Endothelial cell of umbilical vein (primary cell): ENCODE measurements around the gene PTPRO. TPM values are rescaled to one million over a fixed set of nuclear protein-coding genes. Genes with fewer than 3 reads are reported as not detected.

Experiments
- BruUV-seq: library from RNA; stranded (reverse); fragments of 400-500 nt; replicated peaks from 2 replicates; lab custom pipeline; 2021; lab: Mats Ljungman, UMichigan
- CTCF ChIA-PET: fragments of 300-600, 350-600 bp; sonication (Branson Sonifier 250); formaldehyde crosslinking; loops from one replicate; lab custom pipeline; 2021; ENCODE audit warnings: antibody characterized with exemption, inconsistent platforms; lab: Charles Lee
- POLR2A ChIA-PET: fragments of 300-600, 350-600 bp; sonication (Branson Sonifier 250); formaldehyde crosslinking; loops from one replicate; lab custom pipeline; 2021; ENCODE audit warnings: antibody characterized with exemption, inconsistent platforms; lab: Charles Lee
- DNase-seq: peaks from one replicate; pipeline ENCODE4 v3.0.0-alpha.2; 2011; ENCODE audit warnings: low read depth, low spot score
- FAIRE-seq: peaks from 2 replicates; lab custom pipeline; 2011; peaks lifted over from hg19 to GRCh38; lab: Jason Lieb, UNC
- H2AFZ ChIP-seq: 2 replicates; pipeline ENCODE4 v1.6.0; 2012; ENCODE audit warnings: low read depth, low read length, control low read depth, inconsistent platforms
- H3K27ac ChIP-seq: 2 replicates; pipeline ENCODE4 v1.5.1; 2011; ENCODE audit warnings: low read depth, mild to moderate bottlenecking, control low read depth, low read length, moderate library complexity; ENCODE audit not compliant: insufficient read depth
- H3K27me3 ChIP-seq, 2 experiments: 2 replicates each; pipeline versions ENCODE4 v1.6.0 to v1.6.1; 2011; ENCODE audit warnings: low read length in 2 of 2, mixed read lengths in 1 of 2; ENCODE audit not compliant: control insufficient read depth in 2 of 2, insufficient read depth in 2 of 2
- H3K36me3 ChIP-seq, 2 experiments: 2 replicates in 1 of 2; 3 replicates in 1 of 2; pipeline ENCODE4 v1.5.1; 2011; ENCODE audit warnings: low read length in 2 of 2, mild to moderate bottlenecking in 1 of 2, moderate library complexity in 1 of 2; ENCODE audit not compliant: control insufficient read depth in 2 of 2, insufficient read depth in 2 of 2; ENCODE audit errors: extremely low read depth in 1 of 2
- H3K4me1 ChIP-seq: 3 replicates; pipeline ENCODE4 v1.5.1; 2011; ENCODE audit warnings: mild to moderate bottlenecking, low read length; ENCODE audit not compliant: control insufficient read depth, insufficient read depth; ENCODE audit errors: extremely low read depth
- H3K4me2 ChIP-seq: 2 replicates; pipeline ENCODE4 v1.6.1; 2011; ENCODE audit warnings: low read length, control low read depth, mixed read lengths; ENCODE audit not compliant: insufficient read depth
- H3K4me3 ChIP-seq, 3 experiments: fragments of 200-600 bp in 1 of 3; sonication (generic), shearing (Covaris generic) in 1 of 3; replicated peaks in 1 of 3; 2 replicates each; pipeline ENCODE4 v1.5.1; 2011 to 2016; ENCODE audit warnings: control low read depth in 3 of 3, low read length in 3 of 3, mild to moderate bottlenecking in 2 of 3, inconsistent platforms in 1 of 3, low read depth in 1 of 3, moderate library complexity in 1 of 3; ENCODE audit not compliant: insufficient read depth in 1 of 3
- H3K79me2 ChIP-seq: 2 replicates; pipeline ENCODE4 v1.6.0; 2012; ENCODE audit warnings: low read length, inconsistent platforms; ENCODE audit not compliant: control insufficient read depth, insufficient read depth
- H3K9ac ChIP-seq: replicated peaks from 2 replicates; pipeline ENCODE3; 2011; ENCODE audit warnings: low read length, control low read depth; ENCODE audit not compliant: insufficient read depth; ENCODE audit errors: extremely low read depth
- H3K9me1 ChIP-seq: replicated peaks from 3 replicates; pipeline ENCODE4 v1.6.0; 2011; ENCODE audit warnings: mild to moderate bottlenecking, low read length; ENCODE audit not compliant: control insufficient read depth, insufficient read depth; ENCODE audit errors: extremely low read depth
- H3K9me3 ChIP-seq: replicated peaks from 2 replicates; pipeline ENCODE4 v1.5.1; 2012; ENCODE audit warnings: low read length, inconsistent platforms; ENCODE audit not compliant: control insufficient read depth, insufficient read depth
- H4K20me1 ChIP-seq: replicated peaks from 2 replicates; pipeline ENCODE3; 2011; ENCODE audit warnings: mild to moderate bottlenecking, low read length; ENCODE audit not compliant: control insufficient read depth, insufficient read depth; ENCODE audit errors: extremely low read depth
- EZH2 ChIP-seq: IDR thresholded peaks from 2 replicates; pipeline ENCODE4 v1.6.1; 2012; ENCODE audit warnings: borderline replicate concordance, low read depth, mild to moderate bottlenecking, moderate library complexity, low read length, inconsistent platforms; ENCODE audit not compliant: severe bottlenecking
- FOS ChIP-seq: IDR thresholded peaks from 2 replicates; pipeline ENCODE4 v1.6.1; 2011; ENCODE audit warnings: mild to moderate bottlenecking, low read length, moderate library complexity, borderline replicate concordance; ENCODE audit not compliant: insufficient read depth
- GATA2 ChIP-seq: IDR thresholded peaks from 2 replicates; pipeline ENCODE4 v1.7.0; 2011; ENCODE audit warnings: low read depth, mild to moderate bottlenecking, moderate library complexity, mixed read lengths, low read length; ENCODE audit not compliant: insufficient read length, insufficient read depth
- JUN ChIP-seq: IDR thresholded peaks from 2 replicates; pipeline ENCODE4 v1.6.1; 2011; ENCODE audit warnings: borderline replicate concordance, low read depth; ENCODE audit not compliant: insufficient read length, insufficient read depth
- MYC ChIP-seq: IDR thresholded peaks from one replicate; pipeline ENCODE4 v1.6.1; 2011; ENCODE audit warnings: mild to moderate bottlenecking, low read depth, low read length
- POLR2A ChIP-seq: IDR thresholded peaks from 2 replicates; pipeline ENCODE4 v1.6.1; 2012; ENCODE audit warnings: low read depth, mild to moderate bottlenecking, control low read depth, low read length
- POLR2AphosphoS5 ChIP-seq: IDR thresholded peaks from 2 replicates; pipeline ENCODE4 v1.6.1; 2012; ENCODE audit warnings: low read depth, mild to moderate bottlenecking, control low read depth, low read length, moderate library complexity; ENCODE audit not compliant: insufficient read depth
- dilution Hi-C: fragments of 300-500 bp; cut with MboI; formaldehyde crosslinking; loops from one replicate; pipeline ENCODE4 v1.15.0; 2019; ENCODE audit warnings: low sequenced_read_pairs; ENCODE audit not compliant: extremely low pct_ligation_motif_present
- intact Hi-C: fragments of 100-400 bp; cut with micrococcal nuclease; formaldehyde crosslinking; loops from one replicate; pipeline ENCODE4 v1.10.0; 2022
- polyA plus RNA-seq, 4 experiments: library from polyadenylated mRNA; depleted of rRNA in 3 of 4; stranded (reverse) in 3 of 4; unstranded in 1 of 4; fragments of >200 nt; gene quantifications; 2 replicates each; pipeline versions ENCODE4 v1.2.1 to v1.2.3, GENCODE V29; 2011 to 2012; ENCODE audit warnings: missing spikeins in 1 of 4
- total RNA-seq: library from RNA; stranded (reverse); gene quantifications from 2 replicates; pipeline ENCODE4 v1.2.3, GENCODE V29; 2021
- TF ChIP-seq, protein P1 (sequence below): IDR thresholded peaks from 2 replicates; pipeline ENCODE4 v1.6.1; 2011; ENCODE audit not compliant: insufficient read depth, insufficient read length
- TF ChIP-seq, protein P2 (sequence below), 2 donors: IDR thresholded peaks; 1 replicate in 1 of 2; 2 replicates in 1 of 2; pipeline ENCODE4 v1.5.1; 2011; ENCODE audit warnings: low read length in 2 of 2, mild to moderate bottlenecking in 2 of 2, moderate library complexity in 2 of 2, control low read depth in 1 of 2, inconsistent platforms in 1 of 2, low read depth in 1 of 2; ENCODE audit not compliant: insufficient read depth in 1 of 2; ENCODE audit errors: extremely low read depth in 1 of 2

The PTPRO gene
- total and polyA plus RNA-seq, 2 donors (not counting 3 experiments of a cell fraction or from before 2014, with no cell fraction given) = not detected

DNA sequence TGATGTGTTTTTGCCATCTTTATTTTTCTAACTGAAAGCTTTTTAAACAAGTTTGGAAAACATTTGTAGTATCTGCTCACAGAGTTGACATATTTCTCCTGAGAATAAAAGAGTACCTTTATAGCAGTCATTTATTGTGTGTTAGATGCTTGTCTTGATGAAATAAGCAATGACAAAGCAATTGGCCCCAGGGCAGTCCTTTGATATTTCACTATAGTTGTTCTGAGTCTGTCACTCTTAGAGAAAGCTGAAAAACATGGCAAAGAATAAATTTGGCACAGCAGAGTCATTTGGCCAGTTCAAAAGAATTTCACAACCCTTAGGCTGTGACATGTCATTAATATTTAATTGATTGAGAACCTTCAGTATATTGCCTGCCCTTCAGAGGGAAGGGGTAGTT, 166.2 kb downstream of the PTPRO start:
- H2AFZ ChIP-seq = no peak overlapping the region
- H3K9me3 ChIP-seq = no peaks in the 10 kb centered on the region
- FAIRE-seq = no peak
- no peak overlapping the region for H3K9ac ChIP-seq
- CTCF ChIA-PET = no interaction called here
- no peak for DNase-seq
- H3K27ac ChIP-seq = no peak overlapping the region
- H3K4me3 ChIP-seq = no peak overlapping the region
- no TSS peak for BruUV-seq
- H3K9me1 ChIP-seq = no peaks in the 10 kb centered on the region
- no peaks in the 10 kb centered on the region for H3K4me1 ChIP-seq
- dilution Hi-C loops = no loop called here
- no peak overlapping the region for H3K4me2 ChIP-seq
- H4K20me1 ChIP-seq = no peaks in the 10 kb centered on the region
- POLR2A ChIA-PET = no interaction called here
- H3K36me3 ChIP-seq = no peaks in the 10 kb centered on the region
- H3K27me3 ChIP-seq = no peaks in the 10 kb centered on the region
- TF ChIP-seq, protein P1, sequence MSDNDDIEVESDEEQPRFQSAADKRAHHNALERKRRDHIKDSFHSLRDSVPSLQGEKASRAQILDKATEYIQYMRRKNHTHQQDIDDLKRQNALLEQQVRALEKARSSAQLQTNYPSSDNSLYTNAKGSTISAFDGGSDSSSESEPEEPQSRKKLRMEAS = no peak
- TF ChIP-seq JUN (no peak), GATA2 (no peak), EZH2 (no peak), POLR2A (no peak), FOS (no peak)
- no peaks in the 10 kb centered on the region for H3K79me2 ChIP-seq
- intact Hi-C loops = no loop called here

DNA sequence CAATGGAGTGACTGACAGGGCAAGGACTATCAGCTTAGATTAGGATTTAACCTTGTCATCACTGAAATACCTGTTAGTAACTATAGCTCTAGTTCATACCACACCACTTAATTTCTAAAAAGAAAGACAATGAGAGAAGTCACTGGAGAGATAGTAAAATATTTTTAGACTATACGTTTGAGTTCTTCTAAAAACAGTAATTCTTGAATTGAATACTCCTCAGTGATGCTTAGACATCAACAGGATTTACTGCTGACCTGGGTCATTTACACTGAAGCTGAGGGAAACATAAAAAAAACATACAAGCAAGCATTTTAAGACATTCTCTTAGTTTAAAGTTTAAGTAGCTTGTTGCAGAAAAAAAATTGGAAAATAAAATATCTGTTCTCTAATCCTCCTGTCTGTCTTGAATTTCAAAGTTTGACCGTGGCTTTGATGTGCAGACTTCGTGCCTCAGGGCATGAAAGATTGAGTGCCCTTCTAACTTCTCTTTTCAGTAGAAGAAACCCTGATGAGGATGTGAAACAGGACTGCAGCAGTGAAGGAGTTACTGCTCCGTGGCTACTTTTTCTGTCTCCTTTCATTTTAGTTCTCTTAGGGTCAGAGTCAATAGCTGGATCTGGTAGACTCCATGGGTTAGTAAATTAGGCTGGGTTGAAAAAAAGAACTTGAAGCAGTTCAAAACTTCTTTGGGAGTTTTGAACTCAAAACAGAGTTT, 172.2 kb downstream of the PTPRO start:
- no peaks in the 10 kb centered on the region for H3K79me2 ChIP-seq
- peak; percentile 18 for FAIRE-seq
- no peak overlapping the region for H3K4me2 ChIP-seq
- TF ChIP-seq JUN = no peak
- TF ChIP-seq MYC = no peak
- TF ChIP-seq FOS = no peak
- TF ChIP-seq EZH2 = no peak
- no peak for TF ChIP-seq POLR2AphosphoS5
- TF ChIP-seq GATA2 = no peak
- TF ChIP-seq, protein P1 = no peak
- TF ChIP-seq POLR2A = no peak
- TF ChIP-seq, protein P2, sequence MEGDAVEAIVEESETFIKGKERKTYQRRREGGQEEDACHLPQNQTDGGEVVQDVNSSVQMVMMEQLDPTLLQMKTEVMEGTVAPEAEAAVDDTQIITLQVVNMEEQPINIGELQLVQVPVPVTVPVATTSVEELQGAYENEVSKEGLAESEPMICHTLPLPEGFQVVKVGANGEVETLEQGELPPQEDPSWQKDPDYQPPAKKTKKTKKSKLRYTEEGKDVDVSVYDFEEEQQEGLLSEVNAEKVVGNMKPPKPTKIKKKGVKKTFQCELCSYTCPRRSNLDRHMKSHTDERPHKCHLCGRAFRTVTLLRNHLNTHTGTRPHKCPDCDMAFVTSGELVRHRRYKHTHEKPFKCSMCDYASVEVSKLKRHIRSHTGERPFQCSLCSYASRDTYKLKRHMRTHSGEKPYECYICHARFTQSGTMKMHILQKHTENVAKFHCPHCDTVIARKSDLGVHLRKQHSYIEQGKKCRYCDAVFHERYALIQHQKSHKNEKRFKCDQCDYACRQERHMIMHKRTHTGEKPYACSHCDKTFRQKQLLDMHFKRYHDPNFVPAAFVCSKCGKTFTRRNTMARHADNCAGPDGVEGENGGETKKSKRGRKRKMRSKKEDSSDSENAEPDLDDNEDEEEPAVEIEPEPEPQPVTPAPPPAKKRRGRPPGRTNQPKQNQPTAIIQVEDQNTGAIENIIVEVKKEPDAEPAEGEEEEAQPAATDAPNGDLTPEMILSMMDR (IDR thresholded peaks at IDR 0.05; ENCODE audit: extremely low read depth in 1 of 2, insufficient read depth in 1 of 2, low read depth in 1 of 2, low read length in 2 of 2) = no peak
- H4K20me1 ChIP-seq = no peaks in the 10 kb centered on the region
- no peak overlapping the region for H3K9ac ChIP-seq
- no peak overlapping the region for H3K4me3 ChIP-seq
- no peaks in the 10 kb centered on the region for H3K9me3 ChIP-seq
- dilution Hi-C loops (no loop called here), intact Hi-C loops (no loop called here)
- no peaks in the 10 kb centered on the region for H3K4me1 ChIP-seq
- BruUV-seq = no TSS peak
- no peak overlapping the region for H3K27ac ChIP-seq
- H3K27me3 ChIP-seq = peaks cover 2 to 5% of the 10 kb centered on the region in 2 experiments
- POLR2A ChIA-PET = no interaction called here
- CTCF ChIA-PET = no interaction called here
- no peaks in the 10 kb centered on the region for H3K9me1 ChIP-seq
- no peak for DNase-seq
- H3K36me3 ChIP-seq = no peaks in the 10 kb centered on the region
- H2AFZ ChIP-seq = no peak overlapping the region
